Mesenchymal stem cell (in vitro differentiated cells and primary cell): ENCODE results near the gene ATP1B3.

Experiments used
- DNase-seq: peaks from one replicate; pipeline ENCODE4 v3.0.0-alpha.2; 2013
- H2AFZ ChIP-seq: one replicate; pipeline ENCODE4 v1.6.1; 2013; ENCODE audit warnings: low read depth, mild to moderate bottlenecking, control low read depth, inconsistent platforms, low read length, moderate library complexity
- H2AK5ac ChIP-seq: 2 replicates; pipeline ENCODE4 v1.6.1; 2013; ENCODE audit warnings: low read length, moderate library complexity, mild to moderate bottlenecking, inconsistent platforms; ENCODE audit not compliant: severe bottlenecking
- H2BK120ac ChIP-seq: one replicate; pipeline ENCODE4 v1.6.1; 2013; ENCODE audit warnings: low read depth, mild to moderate bottlenecking, inconsistent platforms, low read length, moderate library complexity
- H2BK12ac ChIP-seq, 2 experiments: one replicate each; pipeline ENCODE4 v1.6.1; 2013; ENCODE audit warnings: inconsistent platforms in 2 of 2, low read length in 2 of 2, mild to moderate bottlenecking in 2 of 2, moderate library complexity in 2 of 2, control low read depth in 1 of 2
- H2BK15ac ChIP-seq: one replicate; pipeline ENCODE4 v1.6.1; 2013; ENCODE audit warnings: mild to moderate bottlenecking, low read depth, inconsistent platforms; ENCODE audit not compliant: poor library complexity, severe bottlenecking
- H2BK5ac ChIP-seq: 2 replicates; pipeline ENCODE4 v1.6.1; 2013; ENCODE audit warnings: low read depth, mild to moderate bottlenecking, low read length, control low read depth, inconsistent platforms; ENCODE audit not compliant: poor library complexity, severe bottlenecking
- H3K14ac ChIP-seq, 2 experiments: one replicate each; pipeline ENCODE4 v1.6.1; 2013; ENCODE audit warnings: inconsistent platforms in 2 of 2, low read length in 2 of 2, control low read depth in 1 of 2, mild to moderate bottlenecking in 1 of 2, moderate library complexity in 1 of 2
- H3K18ac ChIP-seq, 2 experiments: one replicate each; pipeline ENCODE4 v1.6.1; 2013; ENCODE audit warnings: inconsistent platforms in 2 of 2, low read length in 2 of 2, control low read depth in 1 of 2, low read depth in 1 of 2, mild to moderate bottlenecking in 1 of 2
- H3K23ac ChIP-seq, 2 experiments: one replicate each; pipeline ENCODE4 v1.6.1; 2013; ENCODE audit warnings: inconsistent platforms in 2 of 2, low read length in 2 of 2, mild to moderate bottlenecking in 2 of 2, moderate library complexity in 2 of 2, control low read depth in 1 of 2
- H3K27ac ChIP-seq: 2 replicates; pipeline ENCODE4 v1.5.1; 2013; ENCODE audit warnings: mild to moderate bottlenecking, moderate library complexity, low read length, control low read depth, inconsistent platforms; ENCODE audit not compliant: poor library complexity, severe bottlenecking
- H3K27me3 ChIP-seq, 2 experiments: 2 replicates each; pipeline versions ENCODE4 v1.6.1 to v1.7.0; 2013; ENCODE audit warnings: low read length in 2 of 2, mild to moderate bottlenecking in 2 of 2, moderate library complexity in 2 of 2, control low read depth in 1 of 2, inconsistent platforms in 1 of 2; ENCODE audit not compliant: control insufficient read depth in 1 of 2, insufficient read depth in 1 of 2
- H3K36me3 ChIP-seq, 2 experiments: 2 replicates each; pipeline versions ENCODE4 v1.6.1 to v1.7.0; 2013; ENCODE audit warnings: low read length in 2 of 2, control low read depth in 1 of 2, inconsistent platforms in 1 of 2, low read depth in 1 of 2, mild to moderate bottlenecking in 1 of 2; ENCODE audit not compliant: insufficient read depth in 2 of 2, control insufficient read depth in 1 of 2
- H3K4ac ChIP-seq, 2 experiments: one replicate each; pipeline ENCODE4 v1.6.1; 2013; ENCODE audit warnings: inconsistent platforms in 2 of 2, low read length in 2 of 2, mild to moderate bottlenecking in 2 of 2, moderate library complexity in 2 of 2, control low read depth in 1 of 2, low read depth in 1 of 2
- H3K4me1 ChIP-seq: 2 replicates; pipeline ENCODE4 v1.6.1; 2013; ENCODE audit warnings: low read depth, low read length, control low read depth; ENCODE audit not compliant: control insufficient read depth, insufficient read depth
- H3K4me2 ChIP-seq: 2 replicates; pipeline ENCODE4 v1.6.1; 2013; ENCODE audit warnings: low read length, mild to moderate bottlenecking, inconsistent platforms; ENCODE audit not compliant: poor library complexity, severe bottlenecking
- H3K4me3 ChIP-seq, 2 experiments: 2 replicates each; pipeline versions ENCODE4 v1.5.1 to v1.7.0; 2013; ENCODE audit warnings: low read length in 2 of 2, mild to moderate bottlenecking in 2 of 2, control low read depth in 1 of 2, low read depth in 1 of 2; ENCODE audit not compliant: insufficient read depth in 1 of 2
- H3K79me1 ChIP-seq: replicated peaks from 2 replicates; pipeline ENCODE4 v1.6.1; 2013; ENCODE audit warnings: mild to moderate bottlenecking, control low read depth, low read length, inconsistent platforms; ENCODE audit not compliant: poor library complexity, severe bottlenecking
- H3K9ac ChIP-seq: 2 replicates; pipeline ENCODE4 v1.7.0; 2013; ENCODE audit warnings: mild to moderate bottlenecking, low read length, moderate library complexity
- H3K9me3 ChIP-seq: 2 replicates; pipeline ENCODE4 v1.7.0; 2013; ENCODE audit warnings: mild to moderate bottlenecking, low read length; ENCODE audit not compliant: control insufficient read depth
- H4K8ac ChIP-seq: one replicate; pipeline ENCODE4 v1.6.1; 2013; ENCODE audit warnings: inconsistent platforms, mild to moderate bottlenecking, low read length, moderate library complexity
- H4K91ac ChIP-seq: one replicate; pipeline ENCODE4 v1.6.1; 2013; ENCODE audit warnings: mild to moderate bottlenecking, low read length, inconsistent platforms
- WGBS: methylation state at CpG from one replicate; pipeline ENCODE4 v1.1.7; 2013; ENCODE audit warnings: mixed read lengths; 5-methylcytosine and 5-hydroxymethylcytosine counted together

ATP1B3 gene

DNA sequence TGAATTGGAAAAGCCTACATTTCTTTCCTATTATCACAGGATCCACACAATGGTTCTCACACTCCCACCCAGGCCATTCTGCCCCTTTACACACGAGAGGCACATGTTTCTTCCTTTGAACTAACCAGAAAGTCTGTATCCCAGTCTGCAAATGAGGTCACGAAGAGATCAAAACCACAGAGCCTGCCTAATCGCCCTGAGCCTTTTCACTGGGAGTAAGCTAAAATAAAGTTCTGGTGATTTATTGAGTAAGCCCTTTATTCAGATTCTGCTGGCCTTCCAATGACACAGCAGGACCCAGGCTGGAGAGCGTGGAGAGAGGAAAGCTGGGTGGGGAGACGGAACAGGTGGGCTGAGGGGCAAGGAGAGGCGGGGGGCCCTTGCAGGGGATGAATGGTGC is 78.7 kb downstream of the ATP1B3 start:
- Histone ChIP-seq H3K4me1 (peaks cover 2% of the 10 kb centered on the region), H3K79me1 (peaks cover 8% of the 10 kb centered on the region), H3K9ac (no peak overlapping the region), H3K4ac (no peak overlapping the region), H2BK12ac (no peak overlapping the region), H2BK5ac (no peak overlapping the region), H4K8ac (no peak overlapping the region), H3K23ac (no peak overlapping the region), H3K27ac (no peak overlapping the region), H3K4me3 (no peak overlapping the region), H3K4me2 (no peak overlapping the region), H2BK120ac (no peak overlapping the region), H3K18ac (no peak overlapping the region), H2BK15ac (no peak overlapping the region), H2AFZ (no peak overlapping the region), H3K36me3 (peaks cover 20 to 34% of the 10 kb centered on the region in 2 experiments), H4K91ac (no peak overlapping the region), H3K14ac (no peak overlapping the region), H2AK5ac (no peak overlapping the region), H3K27me3 (no peaks in the 10 kb centered on the region), H3K9me3 (no peaks in the 10 kb centered on the region)
- peak; percentile 57 for DNase-seq
- 67% methylated on average over 5 of the region's 6 CpGs for WGBS

GRCh38 chr3:141959589-141960554 is 83.4 kb downstream of the ATP1B3 start:
- H3K23ac ChIP-seq = no peak overlapping the region
- no peak overlapping the region for H2BK5ac ChIP-seq
- no peak overlapping the region for H2AFZ ChIP-seq

GRCh38 chr3:141960731-141961130 is 84.3 kb downstream of the ATP1B3 start:
- Histone ChIP-seq H3K23ac (no peak overlapping the region), H3K79me1 (peaks cover 8% of the 10 kb centered on the region), H3K27me3 (no peaks in the 10 kb centered on the region), H3K14ac (no peak overlapping the region), H3K27ac (peak overlapping the region; percentile 23), H2BK5ac (no peak overlapping the region), H3K4me3 (no peak overlapping the region), H3K4ac (no peak overlapping the region), H4K8ac (no peak overlapping the region), H3K9ac (peak overlapping the region; percentile 84), H4K91ac (no peak overlapping the region), H3K4me2 (no peak overlapping the region), H3K18ac (no peak overlapping the region), H3K4me1 (peaks cover 4% of the 10 kb centered on the region), H2BK15ac (no peak overlapping the region), H3K9me3 (no peaks in the 10 kb centered on the region), H2AFZ (no peak overlapping the region), H2AK5ac (no peak overlapping the region), H3K36me3 (peaks cover 24 to 30% of the 10 kb centered on the region in 2 experiments), H2BK12ac (no peak overlapping the region), H2BK120ac (no peak overlapping the region)
- WGBS = 19% methylated on average over 3 of the region's 3 CpGs
- DNase-seq = peak; percentile 87

More at GRCh38 chr3:141959589-141960554, 83.4 kb downstream of the ATP1B3 start:
- Histone ChIP-seq H2BK12ac (no peak overlapping the region), H3K36me3 (peaks cover 24 to 30% of the 10 kb centered on the region in 2 experiments), H3K4me1 (peaks cover 5% of the 10 kb centered on the region), H4K8ac (peak overlapping the region; percentile 29), H3K79me1 (peaks cover 8% of the 10 kb centered on the region), H2BK120ac (no peak overlapping the region), H2AK5ac (no peak overlapping the region), H3K27ac (peak overlapping the region; percentile 53), H3K9ac (peak overlapping the region; percentile 84), H3K27me3 (no peaks in the 10 kb centered on the region), H2BK15ac (no peak overlapping the region), H3K4me2 (no peak overlapping the region), H3K18ac (no peak overlapping the region), H3K4me3 (peak overlapping the region in 1 of 2 experiments; percentile 49), H3K9me3 (no peaks in the 10 kb centered on the region), H3K4ac (no peak overlapping the region), H4K91ac (no peak overlapping the region), H3K14ac (no peak overlapping the region)
- peak; percentile 75 for DNase-seq
- WGBS = 48% methylated on average over 6 of the region's 8 CpGs

GRCh38 chr3:141963301-141963700 is 86.9 kb downstream of the ATP1B3 start:
- H3K27ac ChIP-seq = no peak overlapping the region
- no peak overlapping the region for H2BK15ac ChIP-seq
- peaks cover 16 to 21% of the 10 kb centered on the region in 2 experiments for H3K36me3 ChIP-seq
- no peak overlapping the region for H3K14ac ChIP-seq
- H4K91ac ChIP-seq = no peak overlapping the region
- H3K79me1 ChIP-seq = peaks cover 5% of the 10 kb centered on the region
- H3K27me3 ChIP-seq = no peaks in the 10 kb centered on the region
- no peak overlapping the region for H3K23ac ChIP-seq
- H2BK5ac ChIP-seq = no peak overlapping the region
- H2AFZ ChIP-seq = no peak overlapping the region
- no peak overlapping the region for H3K18ac ChIP-seq
- H3K9ac ChIP-seq = no peak overlapping the region
- no peaks in the 10 kb centered on the region for H3K9me3 ChIP-seq
- H2AK5ac ChIP-seq = no peak overlapping the region
- no peak overlapping the region for H2BK120ac ChIP-seq
- no peak overlapping the region for H3K4me2 ChIP-seq
- no peak overlapping the region for H3K4me3 ChIP-seq
- peaks cover 4% of the 10 kb centered on the region for H3K4me1 ChIP-seq
- H3K4ac ChIP-seq = no peak overlapping the region
- H4K8ac ChIP-seq = no peak overlapping the region
- H2BK12ac ChIP-seq = no peak overlapping the region
- 90% methylated on average over 4 of the region's 4 CpGs for WGBS
- DNase-seq = no peak
